DLD1 (cell line): ENCODE measurements around the gene RHBG.

Experiments used
- in situ Hi-C: cut with HindIII; loops from 2 replicates; pipeline ENCODE4 v1.10.0; 2017; ENCODE audit warnings: low sequenced_read_pairs

Gene RHBG

GRCh38 chr1:156423422-156424352 lies 54.7 kb downstream of the RHBG start:
- in situ Hi-C loops, result no loop called here

- in situ Hi-C loops, result no loop called here
These were observed 55.9 kb downstream of the RHBG start for GRCh38 chr1:156424806-156425432.

- in situ Hi-C loops, result no loop called here
These were observed 56.9 kb downstream of the RHBG start for GRCh38 chr1:156425943-156426342.

- in situ Hi-C loops, result no loop called here
These were observed 58.9 kb downstream of the RHBG start for GRCh38 chr1:156427957-156428356.

- in situ Hi-C loops, result no loop called here
These were observed 59.8 kb downstream of the RHBG start for GRCh38 chr1:156428746-156429288.

- in situ Hi-C loops, result no loop called here
These were observed 60.5 kb downstream of the RHBG start for GRCh38 chr1:156429313-156430060.

GRCh38 chr1:156430303-156430702 lies 61.3 kb downstream of the RHBG start:
- in situ Hi-C loops, result no loop called here

- in situ Hi-C loops, result no loop called here
These were observed 61.9 kb downstream of the RHBG start for GRCh38 chr1:156430866-156431265.

- in situ Hi-C loops, result no loop called here
These were observed 62.4 kb downstream of the RHBG start for GRCh38 chr1:156431366-156431765.

GRCh38 chr1:156431769-156432668 lies 63.0 kb downstream of the RHBG start:
- in situ Hi-C loops, result no loop called here

GRCh38 chr1:156432669-156433018 lies 63.6 kb downstream of the RHBG start:
- in situ Hi-C loops, result no loop called here

GRCh38 chr1:156433032-156433431 lies 64.0 kb downstream of the RHBG start:
- in situ Hi-C loops, result no loop called here

GRCh38 chr1:156433602-156434001 lies 64.6 kb downstream of the RHBG start:
- in situ Hi-C loops, result no loop called here
